Fibroblast of lung (primary cell): Measurements from ENCODE around the gene SLC38A8. TPM values are rescaled to one million over a fixed set of nuclear protein-coding genes. Genes with fewer than 3 reads are reported as not detected.

Experiments
- DNase-seq, 2 donors: peaks; one replicate each; pipeline versions ENCODE4 v3.0.0 to v3.0.0-alpha.2; 2010; ENCODE audit warnings: low read depth in 2 of 2
- H2AFZ ChIP-seq: 2 replicates; pipeline ENCODE4 v1.5.1; 2012; ENCODE audit warnings: low read length, control low read depth, inconsistent platforms
- H3K27ac ChIP-seq: 2 replicates; pipeline ENCODE4 v1.5.1; 2011; ENCODE audit warnings: low read length, control low read depth; ENCODE audit not compliant: insufficient read depth
- H3K27me3 ChIP-seq: 2 replicates; pipeline ENCODE4 v1.5.1; 2011; ENCODE audit warnings: mild to moderate bottlenecking, low read length; ENCODE audit not compliant: control insufficient read depth, insufficient read depth
- H3K36me3 ChIP-seq: 2 replicates; pipeline ENCODE4 v1.5.1; 2011; ENCODE audit warnings: low read length; ENCODE audit not compliant: control insufficient read depth, insufficient read depth
- H3K4me1 ChIP-seq: 2 replicates; pipeline ENCODE4 v1.5.1; 2011; ENCODE audit warnings: low read length; ENCODE audit not compliant: control insufficient read depth, insufficient read depth; ENCODE audit errors: extremely low read depth
- H3K4me2 ChIP-seq: 2 replicates; pipeline ENCODE4 v1.5.1; 2011; ENCODE audit warnings: low read length, control low read depth; ENCODE audit not compliant: insufficient read depth; ENCODE audit errors: extremely low read depth
- H3K4me3 ChIP-seq, 4 experiments: fragments of 200-600 bp in 1 of 4; sonication (generic) in 1 of 4; replicated peaks in 1 of 4; 2 replicates each; pipeline ENCODE4 v1.5.1; 2011 to 2016; ENCODE audit warnings: low read length in 4 of 4, low read depth in 3 of 4, mild to moderate bottlenecking in 3 of 4, control low read depth in 2 of 4, inconsistent platforms in 1 of 4, mixed read lengths in 1 of 4; ENCODE audit not compliant: insufficient read depth in 1 of 4; ENCODE audit errors: control extremely low read depth in 1 of 4
- H3K79me2 ChIP-seq: 2 replicates; pipeline ENCODE4 v1.5.1; 2012; ENCODE audit warnings: mild to moderate bottlenecking, low read length, inconsistent platforms; ENCODE audit not compliant: control insufficient read depth, insufficient read depth
- H3K9ac ChIP-seq: 2 replicates; pipeline ENCODE4 v1.5.1; 2011; ENCODE audit warnings: mild to moderate bottlenecking, low read length, control low read depth; ENCODE audit not compliant: insufficient read depth
- H3K9me3 ChIP-seq: 2 replicates; pipeline ENCODE4 v1.5.1; 2012; ENCODE audit warnings: low read depth, low read length; ENCODE audit not compliant: control insufficient read depth, insufficient read depth
- H4K20me1 ChIP-seq: 2 replicates; pipeline ENCODE4 v1.5.1; 2011; ENCODE audit warnings: low read length; ENCODE audit not compliant: control insufficient read depth, insufficient read depth; ENCODE audit errors: extremely low read depth
- CTCF ChIP-seq, 2 donors: IDR thresholded peaks in 1 of 2; conservative IDR thresholded peaks in 1 of 2; 1 replicate in 1 of 2; 2 replicates in 1 of 2; pipeline ENCODE4 v1.5.1; 2011 to 2012; ENCODE audit warnings: low read length in 2 of 2, control low read depth in 1 of 2, inconsistent platforms in 1 of 2, low read depth in 1 of 2, mild to moderate bottlenecking in 1 of 2
- EZH2 ChIP-seq: IDR thresholded peaks from 2 replicates; pipeline ENCODE4 v1.5.1; 2012; ENCODE audit warnings: low read length, control low read depth, mild to moderate bottlenecking; ENCODE audit errors: missing control alignments
- polyA plus RNA-seq, 2 donors: library from polyadenylated mRNA; depleted of rRNA in 1 of 2; stranded (reverse) in 1 of 2; unstranded in 1 of 2; fragments of >200 nt; gene quantifications; 2 replicates each; pipeline ENCODE4 v1.2.1, GENCODE V29; 2011 to 2012; ENCODE audit warnings: missing spikeins in 1 of 2
- total RNA-seq: library from RNA; depleted of rRNA; stranded (reverse); fragments of >200 nt; gene quantifications from 2 replicates; pipeline ENCODE4 v1.2.1, GENCODE V29; 2014

The SLC38A8 gene
- total and polyA plus RNA-seq, 2 donors (not counting 1 experiment from before 2014, with no cell fraction given) = not detected

- Histone ChIP-seq H3K27ac (no peak overlapping the region), H3K4me2 (no peak overlapping the region), H4K20me1 (no peaks in the 10 kb centered on the region), H3K9me3 (no peaks in the 10 kb centered on the region), H2AFZ (no peak overlapping the region), H3K79me2 (no peaks in the 10 kb centered on the region), H3K9ac (no peak overlapping the region), H3K4me3 (no peak overlapping the region), H3K36me3 (no peaks in the 10 kb centered on the region), H3K4me1 (no peaks in the 10 kb centered on the region), H3K27me3 (no peaks in the 10 kb centered on the region)
- TF ChIP-seq CTCF (conservative IDR thresholded peaks at IDR 0.05 in 1 of 2, IDR thresholded peaks at IDR 0.05 in 1 of 2; ENCODE audit: low read depth in 1 of 2, low read length in 2 of 2) (no peak), EZH2 (no peak)
- peak; percentile 18 to 33 for DNase-seq
Measured at GRCh38 chr16:84013787-84014569, 28.6 kb downstream of the SLC38A8 start.

- no peaks in the 10 kb centered on the region for H3K36me3 ChIP-seq
- peaks cover 16% of the 10 kb centered on the region for H3K27me3 ChIP-seq
- H3K27ac ChIP-seq = no peak overlapping the region
- no peaks in the 10 kb centered on the region for H3K4me1 ChIP-seq
- no peak overlapping the region for H3K4me2 ChIP-seq
- H3K9ac ChIP-seq = no peak overlapping the region
- no peak overlapping the region for H2AFZ ChIP-seq
- no peaks in the 10 kb centered on the region for H3K79me2 ChIP-seq
- no peak overlapping the region for H3K4me3 ChIP-seq
- no peak for DNase-seq
- no peaks in the 10 kb centered on the region for H3K9me3 ChIP-seq
- no peak for TF ChIP-seq CTCF (conservative IDR thresholded peaks at IDR 0.05 in 1 of 2, IDR thresholded peaks at IDR 0.05 in 1 of 2; ENCODE audit: low read depth in 1 of 2, low read length in 2 of 2)
- no peak for TF ChIP-seq EZH2
- no peaks in the 10 kb centered on the region for H4K20me1 ChIP-seq
Measured at GRCh38 chr16:84009282-84009681, 33.3 kb downstream of the SLC38A8 start.

GRCh38 chr16:84007965-84008364 is 34.6 kb downstream of the SLC38A8 start:
- no peak for DNase-seq
- peaks cover 16% of the 10 kb centered on the region for H3K27me3 ChIP-seq
- no peak for TF ChIP-seq CTCF (conservative IDR thresholded peaks at IDR 0.05 in 1 of 2, IDR thresholded peaks at IDR 0.05 in 1 of 2; ENCODE audit: low read depth in 1 of 2, low read length in 2 of 2)
- no peak for TF ChIP-seq EZH2

More at GRCh38 chr16:84007965-84008364, 34.6 kb downstream of the SLC38A8 start:
- H3K4me1 ChIP-seq = no peaks in the 10 kb centered on the region
- no peak overlapping the region for H2AFZ ChIP-seq
- H3K4me2 ChIP-seq = no peak overlapping the region
- H3K4me3 ChIP-seq = no peak overlapping the region
- no peak overlapping the region for H3K27ac ChIP-seq
- no peaks in the 10 kb centered on the region for H3K36me3 ChIP-seq
- H4K20me1 ChIP-seq = no peaks in the 10 kb centered on the region
- H3K79me2 ChIP-seq = no peaks in the 10 kb centered on the region
- no peak overlapping the region for H3K9ac ChIP-seq
- no peaks in the 10 kb centered on the region for H3K9me3 ChIP-seq
